Measurements from ENCODE around the gene TMEM95. TPM values are rescaled to one million over a fixed set of nuclear protein-coding genes. Genes with fewer than 3 reads are reported as not detected.

The TMEM95 gene
- total and polyA plus RNA-seq, 10 of the 15 experiments (the other 5 are each of a cell fraction or from before 2014, with no cell fraction given) = 0.05 to 0.28 TPM; not detected in 8

GRCh38 chr17:7406235-7406825 lies 51.4 kb downstream of the TMEM95 start (continued):
- no peak for TF ChIP-seq ZBTB40 (IDR thresholded peaks at IDR 0.05; ENCODE audit: borderline replicate concordance)
- TF ChIP-seq CBX5 (IDR thresholded peaks at IDR 0.05; ENCODE audit: low read depth) = no peak

Small RNAs within 50 kb of the gene (small RNA-seq; reads per million reads assigned to genes)
- not detected for gene AC026954.2

Other genes starting within 250 kb of the TMEM95 start
Only the 7 nearest of the 36 such genes appear.
- 764 and 846 TPM in 2 replicates for gene EIF5A, start 47.5 kb upstream of the TMEM95 start, total RNA-seq (2014; rRNA removed)
- 565 and 610 TPM in 2 replicates for gene EIF5A, start 47.5 kb upstream of the TMEM95 start, total RNA-seq (2014; rRNA removed; fragmentation: Illumina TruSeq; extraction: Trizol)
- gene EIF5A, start 47.5 kb upstream of the TMEM95 start, total RNA-seq (2021) = 1,049 and 1,070 TPM in 2 replicates
- 726 and 811 TPM in 2 replicates for gene EIF5A, start 47.5 kb upstream of the TMEM95 start, polyA plus RNA-seq (2011; rRNA removed)
- 601 and 1,090 TPM in 2 replicates for gene EIF5A, start 47.5 kb upstream of the TMEM95 start, polyA plus RNA-seq (2014; fragmentation: Illumina TruSeq; extraction: Trizol)
- 10 to 100 TPM; 26.5 to 85.5 TPM for gene EIF5A, start 47.5 kb upstream of the TMEM95 start, polyA plus RNA-seq (2014; fragmentation: Nextera tagmentation; extraction: Ambion mirVana)
- gene EIF5A, start 47.5 kb upstream of the TMEM95 start, polyA plus RNA-seq (2014; rRNA removed) = 1,043 and 1,146 TPM in 2 replicates
- gene EIF5A, start 47.5 kb upstream of the TMEM95 start, polyA plus RNA-seq (2016; fragmentation: Nextera tagmentation; extraction: Ambion mirVana) = 1,000 to 10,000 TPM; 1,758 to 1,792 TPM
- 42.4 and 58.2 TPM in 2 replicates for gene GPS2, start 39.8 kb upstream of the TMEM95 start, total RNA-seq (2014; rRNA removed)
- 32.2 and 35.8 TPM in 2 replicates for gene GPS2, start 39.8 kb upstream of the TMEM95 start, total RNA-seq (2014; rRNA removed; fragmentation: Illumina TruSeq; extraction: Trizol)
- gene GPS2, start 39.8 kb upstream of the TMEM95 start, total RNA-seq (2021) = 44.2 and 50.7 TPM in 2 replicates
- gene GPS2, start 39.8 kb upstream of the TMEM95 start, polyA plus RNA-seq (2011; rRNA removed) = 10.1 and 10.2 TPM in 2 replicates
- gene GPS2, start 39.8 kb upstream of the TMEM95 start, polyA plus RNA-seq (2014; fragmentation: Illumina TruSeq; extraction: Trizol) = 35.4 and 46.7 TPM in 2 replicates
- gene GPS2, start 39.8 kb upstream of the TMEM95 start, polyA plus RNA-seq (2014; fragmentation: Nextera tagmentation; extraction: Ambion mirVana) = 10 to 100 TPM; 18.4 to 26.0 TPM
- gene GPS2, start 39.8 kb upstream of the TMEM95 start, polyA plus RNA-seq (2014; rRNA removed) = 38.3 and 44.5 TPM in 2 replicates
- 10 to 100 TPM; 91.6 to 96.4 TPM for gene GPS2, start 39.8 kb upstream of the TMEM95 start, polyA plus RNA-seq (2016; fragmentation: Nextera tagmentation; extraction: Ambion mirVana)
- 12.5 and 16.0 TPM in 2 replicates for gene NEURL4, start 25.8 kb upstream of the TMEM95 start, total RNA-seq (2014; rRNA removed)
- 8.2 and 8.7 TPM in 2 replicates for gene NEURL4, start 25.8 kb upstream of the TMEM95 start, total RNA-seq (2014; rRNA removed; fragmentation: Illumina TruSeq; extraction: Trizol)
- 32.7 and 41.9 TPM in 2 replicates for gene NEURL4, start 25.8 kb upstream of the TMEM95 start, total RNA-seq (2021)
- gene NEURL4, start 25.8 kb upstream of the TMEM95 start, polyA plus RNA-seq (2011; rRNA removed) = 6.1 and 11.3 TPM in 2 replicates
- 9.1 and 14.2 TPM in 2 replicates for gene NEURL4, start 25.8 kb upstream of the TMEM95 start, polyA plus RNA-seq (2014; fragmentation: Illumina TruSeq; extraction: Trizol)
- under 1 TPM; 0.03 to 0.26 TPM for gene NEURL4, start 25.8 kb upstream of the TMEM95 start, polyA plus RNA-seq (2014; fragmentation: Nextera tagmentation; extraction: Ambion mirVana)
- 25.2 and 33.0 TPM in 2 replicates for gene NEURL4, start 25.8 kb upstream of the TMEM95 start, polyA plus RNA-seq (2014; rRNA removed)
- 1 to 10 TPM; 2.9 to 3.6 TPM for gene NEURL4, start 25.8 kb upstream of the TMEM95 start, polyA plus RNA-seq (2016; fragmentation: Nextera tagmentation; extraction: Ambion mirVana)
- 120 and 140 TPM in 2 replicates for gene ACAP1, start 18.6 kb upstream of the TMEM95 start, total RNA-seq (2014; rRNA removed)
- 65.4 and 66.6 TPM in 2 replicates for gene ACAP1, start 18.6 kb upstream of the TMEM95 start, total RNA-seq (2014; rRNA removed; fragmentation: Illumina TruSeq; extraction: Trizol)
- gene ACAP1, start 18.6 kb upstream of the TMEM95 start, total RNA-seq (2021) = 245 and 257 TPM in 2 replicates
- 64.6 and 95.4 TPM in 2 replicates for gene ACAP1, start 18.6 kb upstream of the TMEM95 start, polyA plus RNA-seq (2011; rRNA removed)
- 32.7 and 72.6 TPM in 2 replicates for gene ACAP1, start 18.6 kb upstream of the TMEM95 start, polyA plus RNA-seq (2014; fragmentation: Illumina TruSeq; extraction: Trizol)
- 10 to 100 TPM in 1 of 2 experiments, 1 to 10 TPM in 1; 5.7 to 25.2 TPM for gene ACAP1, start 18.6 kb upstream of the TMEM95 start, polyA plus RNA-seq (2014; fragmentation: Nextera tagmentation; extraction: Ambion mirVana)
- gene ACAP1, start 18.6 kb upstream of the TMEM95 start, polyA plus RNA-seq (2014; rRNA removed) = 143 and 159 TPM in 2 replicates
- gene ACAP1, start 18.6 kb upstream of the TMEM95 start, polyA plus RNA-seq (2016; fragmentation: Nextera tagmentation; extraction: Ambion mirVana) = 100 to 1,000 TPM; 148 TPM
- 3.8 and 4.5 TPM in 2 replicates for gene KCTD11, start 3.0 kb upstream of the TMEM95 start, total RNA-seq (2014; rRNA removed)
- 1.8 and 1.9 TPM in 2 replicates for gene KCTD11, start 3.0 kb upstream of the TMEM95 start, total RNA-seq (2014; rRNA removed; fragmentation: Illumina TruSeq; extraction: Trizol)
- 4.7 and 5.0 TPM in 2 replicates for gene KCTD11, start 3.0 kb upstream of the TMEM95 start, total RNA-seq (2021)
- gene KCTD11, start 3.0 kb upstream of the TMEM95 start, polyA plus RNA-seq (2011; rRNA removed) = 4.4 and 7.3 TPM in 2 replicates
- 2.8 and 3.0 TPM in 2 replicates for gene KCTD11, start 3.0 kb upstream of the TMEM95 start, polyA plus RNA-seq (2014; fragmentation: Illumina TruSeq; extraction: Trizol)
- gene KCTD11, start 3.0 kb upstream of the TMEM95 start, polyA plus RNA-seq (2014; fragmentation: Nextera tagmentation; extraction: Ambion mirVana) = under 1 TPM; 0.05 to 0.09 TPM
- gene KCTD11, start 3.0 kb upstream of the TMEM95 start, polyA plus RNA-seq (2014; rRNA removed) = 4.7 and 5.1 TPM in 2 replicates
- 1 to 10 TPM; 1.9 to 2.7 TPM for gene KCTD11, start 3.0 kb upstream of the TMEM95 start, polyA plus RNA-seq (2016; fragmentation: Nextera tagmentation; extraction: Ambion mirVana)
- 0.54 and 1.1 TPM in 2 replicates for gene TNK1, start 25.9 kb downstream of the TMEM95 start, total RNA-seq (2014; rRNA removed)
- gene TNK1, start 25.9 kb downstream of the TMEM95 start, total RNA-seq (2014; rRNA removed; fragmentation: Illumina TruSeq; extraction: Trizol) = 0.18 and 0.94 TPM in 2 replicates
- 0.77 and 2.0 TPM in 2 replicates for gene TNK1, start 25.9 kb downstream of the TMEM95 start, total RNA-seq (2021)
- gene TNK1, start 25.9 kb downstream of the TMEM95 start, polyA plus RNA-seq (2011; rRNA removed) = 0.19 and 0.22 TPM in 2 replicates
- 0.21 and 0.60 TPM in 2 replicates for gene TNK1, start 25.9 kb downstream of the TMEM95 start, polyA plus RNA-seq (2014; fragmentation: Illumina TruSeq; extraction: Trizol)
- gene TNK1, start 25.9 kb downstream of the TMEM95 start, polyA plus RNA-seq (2014; fragmentation: Nextera tagmentation; extraction: Ambion mirVana) = under 1 TPM; 0.06 to 0.11 TPM
- 1.0 and 2.5 TPM in 2 replicates for gene TNK1, start 25.9 kb downstream of the TMEM95 start, polyA plus RNA-seq (2014; rRNA removed)
- 1 to 10 TPM in 1 of 2 experiments, under 1 TPM in 1; 0.63 to 1.2 TPM for gene TNK1, start 25.9 kb downstream of the TMEM95 start, polyA plus RNA-seq (2016; fragmentation: Nextera tagmentation; extraction: Ambion mirVana)
- 37.3 and 42.9 TPM in 2 replicates for gene PLSCR3, start 39.4 kb downstream of the TMEM95 start, total RNA-seq (2014; rRNA removed)
- 13.0 and 14.0 TPM in 2 replicates for gene PLSCR3, start 39.4 kb downstream of the TMEM95 start, total RNA-seq (2014; rRNA removed; fragmentation: Illumina TruSeq; extraction: Trizol)
- gene PLSCR3, start 39.4 kb downstream of the TMEM95 start, total RNA-seq (2021) = 44.2 and 45.6 TPM in 2 replicates
- 3.7 and 9.9 TPM in 2 replicates for gene PLSCR3, start 39.4 kb downstream of the TMEM95 start, polyA plus RNA-seq (2011; rRNA removed)
- gene PLSCR3, start 39.4 kb downstream of the TMEM95 start, polyA plus RNA-seq (2014; fragmentation: Illumina TruSeq; extraction: Trizol) = 16.9 and 43.8 TPM in 2 replicates
- gene PLSCR3, start 39.4 kb downstream of the TMEM95 start, polyA plus RNA-seq (2014; fragmentation: Nextera tagmentation; extraction: Ambion mirVana) = 10 to 100 TPM; 12.7 to 12.8 TPM
- 50.1 and 54.2 TPM in 2 replicates for gene PLSCR3, start 39.4 kb downstream of the TMEM95 start, polyA plus RNA-seq (2014; rRNA removed)
- 10 to 100 TPM; 46.7 to 51.4 TPM for gene PLSCR3, start 39.4 kb downstream of the TMEM95 start, polyA plus RNA-seq (2016; fragmentation: Nextera tagmentation; extraction: Ambion mirVana)

Data from GM12878 (cell line).